CD4-positive, CD25-positive, alpha-beta regulatory T cell (primary cell): Measurements from ENCODE around the gene NPIPB8. TPM values are rescaled to one million over a fixed set of nuclear protein-coding genes. Genes with fewer than 3 reads are reported as not detected.
"Not testable (repeated sequence)": the region's sequence is repeated elsewhere in the genome, so short reads cannot be mapped to it uniquely, and the experiment has no call there.

ENCODE experiments used
- ATAC-seq, 2 donors: fragments of 150-1000 bp; cut with Tn5 transposase; one replicate each; pipeline ENCODE4 v1.10.0; 2021; ENCODE audit warnings: low read depth in 2 of 2, moderate number of reproducible peaks in 2 of 2, moderate library complexity in 1 of 2
- DNase-seq, 3 donors: peaks; one replicate each; pipeline versions ENCODE4 v3.0.0 to v3.0.0-alpha.2; 2012 to 2022; ENCODE audit warnings: mixed read lengths in 1 of 3
- H3K27ac ChIP-seq: one replicate; pipeline ENCODE4 v1.7.0; 2013; ENCODE audit warnings: mild to moderate bottlenecking, low read length; ENCODE audit not compliant: insufficient read depth, poor library complexity, severe bottlenecking
- H3K27me3 ChIP-seq: one replicate; pipeline ENCODE4 v1.7.0; 2013; ENCODE audit warnings: low read length; ENCODE audit not compliant: control insufficient read depth, insufficient read depth
- H3K36me3 ChIP-seq: one replicate; pipeline ENCODE4 v1.7.0; 2013; ENCODE audit warnings: mild to moderate bottlenecking, low read length, moderate library complexity; ENCODE audit not compliant: control insufficient read depth, insufficient read depth
- H3K4me1 ChIP-seq: 2 replicates; pipeline ENCODE4 v1.7.0; 2013; ENCODE audit warnings: mild to moderate bottlenecking, low read length; ENCODE audit not compliant: insufficient read depth, control insufficient read depth, poor library complexity, severe bottlenecking
- H3K4me3 ChIP-seq: one replicate; pipeline ENCODE4 v1.7.0; 2013; ENCODE audit warnings: low read depth, mild to moderate bottlenecking, low read length, moderate library complexity
- H3K9me3 ChIP-seq, 2 experiments: 1 replicate in 1 of 2; 2 replicates in 1 of 2; pipeline ENCODE4 v1.7.0; 2013; ENCODE audit warnings: low read length in 2 of 2, mild to moderate bottlenecking in 1 of 2, moderate library complexity in 1 of 2; ENCODE audit not compliant: control insufficient read depth in 2 of 2
- H3K27ac Mint-ChIP-seq, 3 donors: one replicate each; pipeline ENCODE4 v1.8.0; 2020 to 2022; ENCODE audit warnings: mild to moderate bottlenecking in 3 of 3, mixed read lengths in 3 of 3, moderate library complexity in 2 of 3
- H3K27me3 Mint-ChIP-seq: one replicate; pipeline ENCODE4 v1.8.0; 2022; ENCODE audit warnings: mild to moderate bottlenecking, mixed read lengths
- H3K36me3 Mint-ChIP-seq: one replicate; pipeline ENCODE4 v1.8.0; 2020; ENCODE audit warnings: mixed read lengths
- H3K4me1 Mint-ChIP-seq, 4 donors: one replicate each; pipeline ENCODE4 v1.8.0; 2020 to 2022; ENCODE audit warnings: mixed read lengths in 4 of 4, mild to moderate bottlenecking in 1 of 4
- H3K4me3 Mint-ChIP-seq, 4 donors: one replicate each; pipeline ENCODE4 v1.8.0; 2020 to 2022; ENCODE audit warnings: mild to moderate bottlenecking in 4 of 4, mixed read lengths in 4 of 4, moderate library complexity in 3 of 4
- H3K9me3 Mint-ChIP-seq, 7 donors: one replicate each; pipeline ENCODE4 v1.8.0; 2020 to 2022; ENCODE audit warnings: mixed read lengths in 7 of 7, mild to moderate bottlenecking in 3 of 7, moderate library complexity in 2 of 7
- polyA plus RNA-seq, 4 donors: library from polyadenylated mRNA; unstranded; fragments of 300-500 nt; fragmentation: Illumina TruSeq; gene quantifications; one replicate each; pipeline ENCODE4 v1.2.3, GENCODE V29; 2021
- total RNA-seq: library from RNA; stranded (reverse); gene quantifications from one replicate; pipeline ENCODE4 v1.2.3, GENCODE V29; 2022

The NPIPB8 gene
- total and polyA plus RNA-seq, 5 donors from 2014 or later, result 1.1 TPM; not detected in 4

GRCh38 chr16:28688327-28688952 is 50.6 kb downstream of the NPIPB8 start:
- not testable (repeated sequence) for H3K9me3 Mint-ChIP-seq, H3K36me3 ChIP-seq, H3K27me3 ChIP-seq, H3K9me3 ChIP-seq, H3K4me3 Mint-ChIP-seq, H3K27ac ChIP-seq, DNase-seq, H3K4me3 ChIP-seq, H3K27me3 Mint-ChIP-seq, H3K4me1 ChIP-seq, H3K36me3 Mint-ChIP-seq, H3K4me1 Mint-ChIP-seq
- H3K27ac Mint-ChIP-seq, result peak overlapping the region in 1 of 3 donors; percentile 55
- ATAC-seq, result peak; percentile 91 to 95

GRCh38 chr16:28689425-28689824 is 51.6 kb downstream of the NPIPB8 start:
- H3K27me3 ChIP-seq, H3K36me3 ChIP-seq, H3K4me3 Mint-ChIP-seq, H3K9me3 ChIP-seq, H3K27ac ChIP-seq, DNase-seq, H3K9me3 Mint-ChIP-seq, H3K4me1 ChIP-seq, H3K4me1 Mint-ChIP-seq, H3K27me3 Mint-ChIP-seq, H3K36me3 Mint-ChIP-seq, H3K27ac Mint-ChIP-seq, H3K4me3 ChIP-seq: not testable (repeated sequence)
- peak; percentile 49 to 58 for ATAC-seq

DNA sequence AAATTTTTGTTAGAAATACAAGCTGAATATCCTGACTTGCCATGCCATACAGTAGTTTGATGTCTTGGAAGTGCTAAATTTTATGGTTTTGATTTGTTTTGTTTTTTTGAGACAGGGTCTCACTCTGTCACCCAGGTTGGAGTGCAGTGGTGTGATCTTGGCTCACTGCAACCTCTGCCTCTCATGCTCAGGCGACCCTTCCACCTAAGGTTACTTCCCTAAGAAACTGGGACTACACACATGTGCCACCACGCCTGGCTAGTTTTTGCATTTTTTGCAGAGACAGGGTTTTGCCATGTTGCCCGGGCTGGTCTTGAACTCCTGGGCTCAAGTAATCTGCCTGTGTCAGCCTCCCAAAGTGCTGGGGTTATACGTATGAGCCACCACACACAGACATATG is 53.9 kb downstream of the NPIPB8 start:
- not testable (repeated sequence) for H3K27ac Mint-ChIP-seq, ATAC-seq

DNA sequence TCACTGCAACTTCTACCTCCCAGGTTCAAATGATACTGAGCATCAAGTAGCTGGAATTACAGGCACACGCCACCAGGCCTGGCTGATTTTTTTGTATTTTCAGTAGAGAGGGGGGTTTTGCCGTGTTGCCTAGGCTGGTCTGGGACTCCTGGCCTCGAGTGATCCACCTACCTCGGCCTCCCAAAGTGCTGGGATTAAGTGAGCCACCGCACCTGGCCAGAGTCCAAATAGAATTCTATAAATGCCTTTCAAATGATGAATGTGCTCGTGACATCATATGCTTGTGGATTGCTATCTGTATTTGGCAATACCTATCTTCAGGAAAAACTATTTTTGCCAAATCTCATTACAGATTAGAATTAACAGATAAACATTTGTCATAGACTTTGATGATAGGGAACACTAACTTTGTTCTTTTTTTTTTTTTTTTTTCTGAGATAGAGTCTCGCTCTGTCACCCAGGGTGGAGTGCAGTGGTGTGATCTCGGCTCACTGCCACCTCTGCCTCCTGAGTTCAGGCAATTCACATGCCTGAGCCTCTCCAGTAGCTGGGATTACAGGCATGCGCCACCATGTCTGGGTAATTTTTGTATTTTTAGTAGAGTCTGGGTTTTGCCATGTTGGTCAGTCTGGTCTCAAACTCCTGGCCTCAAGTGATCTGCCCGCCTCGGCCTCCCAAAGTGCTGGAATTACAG is 55.5 kb downstream of the NPIPB8 start:
- not testable (repeated sequence) for H3K9me3 ChIP-seq, H3K27me3 Mint-ChIP-seq, ATAC-seq, H3K27ac Mint-ChIP-seq, H3K36me3 ChIP-seq, H3K4me1 Mint-ChIP-seq, H3K4me3 ChIP-seq, DNase-seq, H3K9me3 Mint-ChIP-seq, H3K27ac ChIP-seq, H3K27me3 ChIP-seq, H3K36me3 Mint-ChIP-seq, H3K4me3 Mint-ChIP-seq, H3K4me1 ChIP-seq

More for the DNA sequence above, 53.9 kb downstream of the NPIPB8 start:
- not testable (repeated sequence) for H3K36me3 ChIP-seq, H3K4me3 Mint-ChIP-seq, H3K9me3 Mint-ChIP-seq, H3K27ac ChIP-seq, H3K4me1 Mint-ChIP-seq, H3K9me3 ChIP-seq, H3K4me3 ChIP-seq, H3K4me1 ChIP-seq, H3K27me3 ChIP-seq, H3K36me3 Mint-ChIP-seq, H3K27me3 Mint-ChIP-seq, DNase-seq

DNA sequence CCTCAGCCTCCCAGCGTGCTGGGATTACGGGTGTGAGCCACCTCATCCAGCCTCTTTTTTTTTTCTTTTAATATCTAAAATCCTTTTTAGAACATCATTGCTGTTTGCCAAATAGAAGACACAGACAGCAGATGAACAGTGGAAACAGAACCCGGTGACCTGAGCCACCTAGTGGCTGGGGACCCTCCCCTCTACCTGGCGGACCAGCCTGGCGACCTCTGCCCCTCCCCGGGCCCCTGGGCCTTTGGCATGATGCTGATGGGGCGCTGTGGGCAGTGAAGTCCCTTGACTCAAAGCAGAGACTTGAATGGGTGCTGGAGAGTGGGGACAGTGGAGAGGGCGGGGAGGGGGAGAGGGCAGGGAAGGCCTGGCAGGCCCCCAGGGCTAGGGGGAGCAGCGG is 61.9 kb downstream of the NPIPB8 start:
- not testable (repeated sequence) for H3K4me3 ChIP-seq, ATAC-seq, H3K4me1 Mint-ChIP-seq, H3K9me3 ChIP-seq, H3K27ac ChIP-seq, H3K4me1 ChIP-seq, H3K27ac Mint-ChIP-seq, DNase-seq, H3K36me3 Mint-ChIP-seq, H3K9me3 Mint-ChIP-seq, H3K36me3 ChIP-seq, H3K27me3 ChIP-seq, H3K4me3 Mint-ChIP-seq, H3K27me3 Mint-ChIP-seq

GRCh38 chr16:28700349-28700748 is 62.5 kb downstream of the NPIPB8 start:
- H3K9me3 Mint-ChIP-seq, H3K27ac Mint-ChIP-seq, H3K27ac ChIP-seq, H3K27me3 Mint-ChIP-seq, H3K4me3 Mint-ChIP-seq, H3K36me3 Mint-ChIP-seq, H3K9me3 ChIP-seq, H3K36me3 ChIP-seq, ATAC-seq, H3K4me3 ChIP-seq, DNase-seq, H3K27me3 ChIP-seq, H3K4me1 ChIP-seq, H3K4me1 Mint-ChIP-seq: not testable (repeated sequence)

DNA sequence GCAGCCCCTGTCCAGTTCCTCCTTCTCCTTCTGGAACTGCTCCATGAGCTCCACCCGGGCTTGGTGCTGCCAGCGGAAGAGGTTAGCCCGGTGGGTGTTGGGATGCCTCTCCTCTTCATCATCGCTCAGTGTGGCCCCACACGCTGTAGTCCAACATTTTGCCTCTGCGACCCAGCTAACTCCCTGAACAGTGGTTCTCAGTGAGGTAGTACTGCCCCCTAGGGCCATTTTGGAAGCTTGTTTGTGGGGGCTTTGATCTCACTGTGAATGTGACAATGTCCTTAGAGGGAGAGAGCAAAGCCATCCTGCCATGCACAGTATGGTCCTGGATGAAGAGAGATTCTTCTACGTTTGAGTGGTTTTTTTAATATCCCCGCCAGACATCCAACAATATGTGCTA is 63.5 kb downstream of the NPIPB8 start:
- H3K9me3 Mint-ChIP-seq, H3K4me3 ChIP-seq, H3K27ac Mint-ChIP-seq, H3K27ac ChIP-seq, H3K4me1 Mint-ChIP-seq, H3K36me3 Mint-ChIP-seq, H3K27me3 Mint-ChIP-seq, H3K4me1 ChIP-seq, ATAC-seq, H3K36me3 ChIP-seq, H3K4me3 Mint-ChIP-seq, H3K27me3 ChIP-seq, DNase-seq, H3K9me3 ChIP-seq: not testable (repeated sequence)

DNA sequence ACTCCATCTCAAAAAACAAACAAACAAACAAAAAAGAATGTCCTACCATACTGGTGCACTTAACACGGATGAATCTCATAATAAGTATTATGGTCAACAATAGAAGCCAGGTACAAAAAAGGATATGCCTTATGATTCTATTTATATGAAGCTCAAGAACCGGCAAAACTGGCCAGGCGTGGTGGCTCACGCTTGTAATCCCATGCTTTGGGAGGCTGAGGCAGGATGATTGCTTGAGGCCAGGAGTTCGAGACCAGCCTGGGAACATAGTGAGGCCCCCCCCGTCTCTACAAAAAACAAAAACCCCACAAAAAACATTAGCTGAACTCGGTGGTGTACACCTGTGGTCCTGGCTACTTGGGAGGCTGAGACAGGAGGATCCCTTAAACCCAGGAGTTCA is 66.4 kb downstream of the NPIPB8 start:
- H3K4me1 Mint-ChIP-seq, DNase-seq, ATAC-seq: not testable (repeated sequence)

More for the DNA sequence above, 66.4 kb downstream of the NPIPB8 start:
- not testable (repeated sequence) for H3K36me3 ChIP-seq, H3K9me3 ChIP-seq, H3K9me3 Mint-ChIP-seq, H3K27me3 Mint-ChIP-seq, H3K36me3 Mint-ChIP-seq, H3K4me3 Mint-ChIP-seq, H3K4me1 ChIP-seq, H3K27ac Mint-ChIP-seq, H3K27ac ChIP-seq, H3K4me3 ChIP-seq, H3K27me3 ChIP-seq
